UCSD-AML1 (cell line): ENCODE data around the gene ZNF488.
A peak's percentile ranks its signal among the peaks of the same experiment; 100 is the strongest.

Experiments used
- DNase-seq: peaks from one replicate; lab custom pipeline; 2025; ENCODE audit not compliant: unreplicated experiment; lab: John Stamatoyannopoulos, UW

ZNF488 gene

DNA sequence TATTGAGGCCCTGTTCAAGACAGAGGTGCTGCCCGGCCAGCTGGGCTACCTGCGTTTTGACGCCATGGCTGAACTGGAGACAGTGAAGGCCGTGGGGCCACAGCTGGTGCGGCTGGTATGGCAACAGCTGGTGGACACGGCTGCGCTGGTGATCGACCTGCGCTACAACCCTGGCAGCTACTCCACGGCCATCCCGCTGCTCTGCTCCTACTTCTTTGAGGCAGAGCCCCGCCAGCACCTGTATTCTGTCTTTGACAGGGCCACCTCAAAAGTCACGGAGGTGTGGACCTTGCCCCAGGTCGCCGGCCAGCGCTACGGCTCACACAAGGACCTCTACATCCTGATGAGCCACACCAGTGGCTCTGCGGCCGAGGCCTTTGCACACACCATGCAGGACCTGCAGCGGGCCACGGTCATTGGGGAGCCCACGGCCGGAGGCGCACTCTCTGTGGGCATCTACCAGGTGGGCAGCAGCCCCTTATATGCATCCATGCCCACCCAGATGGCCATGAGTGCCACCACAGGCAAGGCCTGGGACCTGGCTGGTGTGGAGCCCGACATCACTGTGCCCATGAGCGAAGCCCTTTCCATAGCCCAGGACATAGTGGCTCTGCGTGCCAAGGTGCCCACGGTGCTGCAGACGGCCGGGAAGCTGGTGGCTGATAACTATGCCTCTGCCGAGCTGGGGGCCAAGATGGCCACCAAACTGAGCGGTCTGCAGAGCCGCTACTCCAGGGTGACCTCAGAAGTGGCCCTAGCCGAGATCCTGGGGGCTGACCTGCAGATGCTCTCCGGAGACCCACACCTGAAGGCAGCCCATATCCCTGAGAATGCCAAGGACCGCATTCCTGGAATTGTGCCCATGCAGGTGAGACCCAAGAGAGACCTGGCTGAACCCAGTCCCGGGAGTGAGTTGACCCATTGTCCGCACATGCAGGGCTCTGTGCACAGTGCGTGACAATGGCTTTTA is 33.1 kb downstream of the ZNF488 start:
- DNase-seq: no peak

- DNase-seq: no peak
Observed at GRCh38 chr10:47349941-47350371, 34.1 kb downstream of the ZNF488 start.

DNA sequence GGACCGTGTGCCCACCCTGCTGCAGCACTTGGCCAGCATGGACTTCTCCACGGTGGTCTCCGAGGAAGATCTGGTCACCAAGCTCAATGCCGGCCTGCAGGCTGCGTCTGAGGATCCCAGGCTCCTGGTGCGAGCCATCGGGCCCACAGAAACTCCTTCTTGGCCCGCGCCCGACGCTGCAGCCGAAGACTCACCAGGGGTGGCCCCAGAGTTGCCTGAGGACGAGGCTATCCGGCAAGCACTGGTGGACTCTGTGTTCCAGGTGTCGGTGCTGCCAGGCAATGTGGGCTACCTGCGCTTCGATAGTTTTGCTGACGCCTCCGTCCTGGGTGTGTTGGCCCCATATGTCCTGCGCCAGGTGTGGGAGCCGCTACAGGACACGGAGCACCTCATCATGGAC is 34.6 kb downstream of the ZNF488 start:
- no peak for DNase-seq

GRCh38 chr10:47348661-47349470 is 35.2 kb downstream of the ZNF488 start:
- no peak for DNase-seq

DNA sequence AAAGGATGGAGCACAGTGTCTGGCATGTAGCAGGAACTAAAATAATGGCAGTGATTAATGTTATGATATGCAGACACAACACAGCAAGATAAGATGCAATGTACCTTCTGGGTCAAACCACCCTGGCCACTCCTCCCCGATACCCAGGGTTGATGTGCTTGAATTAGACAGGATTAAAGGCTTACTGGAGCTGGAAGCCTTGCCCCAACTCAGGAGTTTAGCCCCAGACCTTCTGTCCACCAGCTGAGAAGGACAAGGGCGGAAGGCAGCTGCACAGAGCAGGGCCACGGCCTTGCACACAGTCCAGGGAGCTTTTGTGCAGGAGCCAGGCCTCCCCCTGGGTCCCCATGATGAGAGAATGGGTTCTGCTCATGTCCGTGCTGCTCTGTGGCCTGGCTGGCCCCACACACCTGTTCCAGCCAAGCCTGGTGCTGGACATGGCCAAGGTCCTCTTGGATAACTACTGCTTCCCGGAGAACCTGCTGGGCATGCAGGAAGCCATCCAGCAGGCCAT is 35.9 kb downstream of the ZNF488 start, which contains the start of gene RBP3:
Gene RBP3, plus strand, starts transcription at position 226 of the 514 bp plus-strand sequence. Its CDS starts 122 bp downstream, at position 348.
- DNase-seq: no peak

DNA sequence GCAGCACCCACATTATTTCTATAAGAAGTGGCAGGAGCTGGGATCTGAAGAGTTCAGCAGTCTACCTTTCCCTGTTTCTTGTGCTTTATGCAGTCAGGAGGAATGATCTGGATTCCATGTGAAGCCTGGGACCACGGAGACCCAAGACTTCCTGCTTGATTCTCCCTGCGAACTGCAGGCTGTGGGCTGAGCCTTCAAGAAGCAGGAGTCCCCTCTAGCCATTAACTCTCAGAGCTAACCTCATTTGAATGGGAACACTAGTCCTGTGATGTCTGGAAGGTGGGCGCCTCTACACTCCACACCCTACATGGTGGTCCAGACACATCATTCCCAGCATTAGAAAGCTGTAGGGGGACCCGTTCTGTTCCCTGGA is 36.8 kb downstream of the ZNF488 start:
- no peak for DNase-seq

GRCh38 chr10:47346581-47347302 is 37.4 kb downstream of the ZNF488 start:
- no peak for DNase-seq

GRCh38 chr10:47344996-47345870 is 38.9 kb downstream of the ZNF488 start:
- DNase-seq: no peak

DNA sequence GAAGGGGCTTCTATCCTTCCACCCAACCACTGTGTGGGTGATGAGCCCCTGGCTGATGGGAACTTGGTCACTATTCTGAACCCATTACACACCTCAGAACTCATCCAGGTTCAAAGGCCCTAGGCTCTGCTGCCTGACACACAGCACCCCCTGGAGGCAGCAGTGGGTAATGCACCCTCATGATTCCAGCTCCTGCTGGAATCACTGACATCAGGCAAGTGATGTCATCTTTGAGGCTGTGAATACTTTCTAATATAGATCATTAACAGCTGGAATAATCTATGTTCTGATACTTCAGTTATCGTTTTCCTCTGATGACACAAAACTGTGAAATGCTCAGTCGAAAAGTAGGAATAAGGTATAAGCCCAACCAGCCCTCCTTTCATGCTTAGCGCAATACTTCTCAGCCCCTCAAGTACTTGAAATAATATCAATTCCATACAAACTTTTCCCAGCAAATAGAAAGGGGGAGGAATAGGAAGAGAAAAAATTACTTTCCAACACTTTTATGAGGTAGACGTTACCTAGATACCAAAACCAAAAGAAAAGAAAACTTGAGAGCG is 43.4 kb downstream of the ZNF488 start:
- DNase-seq: peak; percentile 48

DNA sequence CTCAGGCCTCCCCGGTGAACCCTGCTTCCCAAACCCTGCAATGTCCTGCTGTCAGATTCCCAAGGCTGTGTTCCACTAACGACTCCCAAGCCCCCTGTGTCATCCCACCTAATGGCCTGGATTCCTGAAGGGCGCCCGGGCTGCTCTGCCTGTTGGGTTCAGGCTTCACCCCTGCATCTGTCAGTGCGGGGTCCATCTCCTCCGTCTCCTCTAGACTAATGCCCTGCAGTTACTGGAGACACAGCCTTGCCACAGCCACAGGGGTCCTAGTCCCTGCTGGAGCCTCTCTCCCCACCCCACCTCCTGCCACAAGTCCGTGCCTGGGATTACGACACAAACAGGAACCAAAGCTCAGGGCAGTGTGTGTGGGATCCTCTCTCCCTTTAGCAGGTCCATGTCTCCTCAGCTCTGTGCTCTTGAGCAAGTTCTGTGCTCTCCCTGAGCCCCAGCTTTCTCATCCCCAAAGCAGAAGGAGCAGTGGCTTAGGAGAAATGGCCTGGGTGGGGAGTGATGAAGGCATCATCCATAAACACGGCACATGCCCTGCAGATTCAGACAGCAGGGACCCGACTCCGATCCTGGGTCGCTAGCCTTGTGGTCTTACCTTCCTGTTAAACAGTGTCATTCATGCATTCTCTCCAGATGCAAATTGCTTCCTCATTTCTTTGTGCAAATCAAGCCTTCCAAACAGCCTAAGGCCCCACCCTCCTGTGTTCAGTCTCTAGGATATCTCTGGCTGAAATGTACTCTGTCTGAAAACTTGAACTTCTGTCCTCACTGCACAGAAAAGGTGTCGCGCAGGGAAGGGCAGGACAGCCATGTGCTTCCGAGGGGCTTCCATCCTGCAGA is 44.1 kb downstream of the ZNF488 start:
- no peak for DNase-seq

DNA sequence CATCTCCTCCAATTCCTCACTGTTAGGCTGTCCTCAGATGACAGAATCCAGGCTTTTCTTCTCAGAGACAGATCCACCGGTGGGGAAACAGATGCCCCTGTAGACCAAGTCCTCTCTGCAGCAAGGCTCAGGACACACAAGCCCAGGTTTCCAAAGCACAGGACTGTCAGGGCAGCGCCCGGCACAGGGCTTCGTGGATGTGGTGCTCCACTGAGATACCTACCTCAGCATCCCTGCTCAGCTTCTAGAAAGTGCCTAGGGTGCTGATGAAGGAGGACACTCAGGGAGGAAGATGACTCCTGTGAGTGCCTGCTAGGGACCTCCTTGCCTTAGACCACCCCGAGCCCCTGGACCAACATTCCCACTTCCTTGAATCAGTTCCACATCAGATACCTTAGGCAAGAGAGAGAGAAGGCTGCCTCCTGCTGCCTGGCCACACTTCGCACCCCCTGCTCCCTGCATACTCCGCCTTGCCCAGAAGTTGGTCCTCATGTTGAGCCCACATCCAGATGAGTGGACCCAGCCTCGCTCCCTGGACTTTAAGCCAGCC is 44.8 kb downstream of the ZNF488 start:
- DNase-seq: no peak

DNA sequence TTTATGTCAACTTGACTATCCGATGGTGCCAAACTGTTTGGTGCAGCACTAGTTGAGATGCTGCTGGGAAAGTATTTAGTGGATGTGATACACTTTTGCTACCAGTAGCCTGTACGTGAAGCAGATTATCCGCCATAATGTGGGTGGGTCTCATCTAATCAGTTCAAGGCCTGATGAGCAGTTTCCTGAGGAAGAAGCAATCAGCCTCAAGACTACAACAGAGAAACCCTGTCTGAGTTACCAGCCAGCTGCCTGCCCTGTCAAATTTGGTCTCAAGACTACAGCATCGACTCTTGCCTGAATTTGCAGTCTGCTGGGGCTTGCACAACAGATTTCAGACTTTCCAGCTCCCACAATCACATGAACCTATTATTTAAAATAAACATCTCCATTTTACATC is 46.8 kb downstream of the ZNF488 start:
- no peak for DNase-seq

- no peak for DNase-seq
Observed at GRCh38 chr10:47336387-47337134, 47.5 kb downstream of the ZNF488 start.

DNA sequence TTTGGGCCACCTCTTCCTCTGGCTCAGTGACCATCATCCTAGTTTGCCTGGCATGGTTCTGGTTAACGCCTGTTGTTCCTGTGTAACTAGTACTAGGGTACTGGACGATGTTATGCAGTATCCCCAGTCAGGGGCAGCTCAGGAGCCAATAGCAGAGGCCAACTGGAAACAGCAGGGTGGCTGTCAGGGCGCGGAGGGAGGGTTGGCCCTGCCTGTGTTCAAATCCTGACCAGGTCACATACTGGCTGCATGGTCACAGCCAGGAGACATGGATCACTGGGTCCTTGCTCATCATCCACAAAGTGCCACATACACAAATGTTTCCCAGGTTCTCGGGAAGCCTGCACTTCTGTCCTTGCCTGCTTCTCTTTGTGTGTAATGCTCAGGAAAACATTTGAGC is 48.2 kb downstream of the ZNF488 start:
- no peak for DNase-seq

DNA sequence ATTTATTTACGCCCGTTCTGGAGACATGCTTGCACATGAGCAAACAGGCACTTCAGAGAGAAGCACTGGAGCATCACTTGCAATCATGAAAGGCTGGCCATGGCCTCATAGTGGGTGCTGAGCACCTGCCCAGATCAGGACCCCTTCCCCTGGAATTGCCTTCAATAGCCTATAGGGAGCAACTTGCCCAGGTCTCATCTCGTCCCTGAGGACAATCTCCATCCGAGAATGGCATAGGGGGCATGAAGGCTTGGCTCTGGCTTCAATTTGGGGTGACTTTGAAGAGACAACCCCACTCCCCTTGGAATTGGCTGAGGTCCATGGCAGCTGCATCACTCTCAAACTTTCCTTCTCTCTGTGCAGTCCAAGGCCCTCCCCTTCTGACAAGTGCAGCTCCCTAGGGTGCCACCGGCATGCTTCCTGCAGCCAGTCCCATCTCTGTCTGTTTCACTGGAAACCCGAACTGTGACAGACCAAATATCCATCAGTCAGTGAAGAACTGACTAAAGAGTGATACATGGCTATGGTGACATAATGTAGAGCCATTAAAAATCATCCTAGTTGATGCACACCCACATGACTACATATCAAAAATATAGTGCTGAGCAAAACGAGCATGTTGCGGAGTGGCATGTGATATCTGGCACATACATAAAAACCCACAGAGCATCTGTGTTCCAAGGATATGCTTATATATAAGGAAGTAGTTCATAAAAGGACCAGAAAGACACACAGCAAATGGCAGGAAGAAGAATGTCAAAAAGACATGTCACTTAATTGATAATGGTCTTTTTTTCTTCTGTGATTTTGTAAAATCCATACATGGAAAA is 49.4 kb downstream of the ZNF488 start:
- DNase-seq: no peak

DNA sequence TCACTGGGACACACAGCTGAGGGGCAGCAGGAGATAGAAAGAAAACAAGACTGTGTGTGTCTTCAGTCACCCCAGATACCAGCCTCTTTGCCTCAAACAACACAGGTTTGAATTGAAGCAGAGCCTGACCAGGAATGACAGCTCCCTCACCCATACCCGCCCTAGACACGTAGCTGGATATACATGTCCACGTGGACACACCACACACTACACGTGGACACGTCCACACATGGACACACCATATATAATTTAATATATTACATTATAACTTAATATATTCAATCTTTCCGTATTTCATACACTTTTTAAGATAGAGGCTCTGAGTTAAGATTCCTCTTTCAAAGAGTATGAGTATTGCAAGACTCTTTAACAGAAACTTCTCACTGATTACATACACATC is 50.6 kb downstream of the ZNF488 start:
- DNase-seq: no peak

GRCh38 chr10:47332946-47333345 is 51.1 kb downstream of the ZNF488 start:
- DNase-seq: no peak
